H1 (cell line): ENCODE results near the gene DLL3.

Experiments used
- CTCF ChIP-seq, 3 experiments: IDR thresholded peaks; 1 replicate in 2 of 3; 2 replicates in 1 of 3; pipeline versions ENCODE4 v1.5.1 to v1.6.1; 2011; ENCODE audit warnings: low read length in 3 of 3, mild to moderate bottlenecking in 3 of 3, inconsistent platforms in 2 of 3, low read depth in 1 of 3, moderate library complexity in 1 of 3; ENCODE audit not compliant: insufficient read depth in 1 of 3; ENCODE audit errors: control extremely low read depth in 1 of 3
- EZH2 ChIP-seq: fragments of 200-600 bp; sonication (generic); IDR thresholded peaks from 2 replicates; pipeline ENCODE4 v1.7.1; 2012; ENCODE audit warnings: low read depth, mild to moderate bottlenecking, moderate library complexity, low read length, inconsistent platforms; ENCODE audit not compliant: severe bottlenecking
- GABPA ChIP-seq: IDR thresholded peaks from 2 replicates; pipeline ENCODE4 v1.6.1; 2011; ENCODE audit warnings: mild to moderate bottlenecking, low read length, moderate library complexity, borderline replicate concordance; ENCODE audit not compliant: insufficient read depth
- JUN ChIP-seq: IDR thresholded peaks from 2 replicates; pipeline ENCODE4 v1.6.1; 2011; ENCODE audit warnings: low read depth, mild to moderate bottlenecking, improper control_type of control experiment, low read length
- POLR2A ChIP-seq, 2 experiments: IDR thresholded peaks; 1 replicate in 1 of 2; 2 replicates in 1 of 2; pipeline ENCODE4 v1.6.1; 2011; ENCODE audit warnings: low read depth in 2 of 2, low read length in 2 of 2, mild to moderate bottlenecking in 2 of 2; ENCODE audit errors: control extremely low read depth in 1 of 2
- POLR2AphosphoS5 ChIP-seq: IDR thresholded peaks from 2 replicates; pipeline ENCODE4 v1.6.1; 2011; ENCODE audit warnings: low read depth, low read length
- SUZ12 ChIP-seq: fragments of 200-600 bp; sonication (generic); IDR thresholded peaks from 2 replicates; pipeline ENCODE4 v1.6.1; 2012; ENCODE audit warnings: mild to moderate bottlenecking, inconsistent platforms, low read length, moderate library complexity, mixed read lengths
- TAF1 ChIP-seq: IDR thresholded peaks from 2 replicates; pipeline ENCODE4 v1.6.1; 2011; ENCODE audit warnings: mild to moderate bottlenecking, low read depth, low read length
- TCF12 ChIP-seq: IDR thresholded peaks from 2 replicates; pipeline ENCODE4 v1.6.1; 2011; ENCODE audit warnings: low read depth, mild to moderate bottlenecking, low read length
- USF2 ChIP-seq: IDR thresholded peaks from 2 replicates; pipeline ENCODE4 v1.6.1; 2011; ENCODE audit warnings: low read length, improper control_type of control experiment
- YY1 ChIP-seq: IDR thresholded peaks from 2 replicates; pipeline ENCODE4 v1.6.1; 2011; ENCODE audit warnings: low read depth, mild to moderate bottlenecking, low read length
- TF ChIP-seq, protein P1 (sequence below): IDR thresholded peaks from 2 replicates; pipeline ENCODE4 v1.6.1; 2011; ENCODE audit warnings: low read depth, mild to moderate bottlenecking, low read length; ENCODE audit not compliant: insufficient read depth

DNA sequence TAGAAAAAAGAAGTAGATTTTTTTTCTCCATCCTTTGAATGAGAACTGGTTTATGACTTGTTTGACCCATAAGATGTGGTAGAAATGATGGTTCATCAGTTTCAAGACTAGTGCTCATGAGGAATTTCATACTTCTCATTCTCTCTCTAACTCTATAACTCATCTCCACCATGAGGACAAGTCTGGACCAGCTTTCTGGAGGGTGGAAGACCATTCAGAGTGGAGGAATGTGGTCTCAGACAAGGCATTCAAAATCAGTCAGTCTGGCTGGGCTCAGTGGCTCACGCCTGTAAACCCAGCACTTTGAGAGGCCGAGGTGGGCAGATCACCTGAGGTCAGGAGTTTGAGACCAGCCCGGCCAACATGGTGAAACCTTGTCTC, 44.7 kb downstream of the DLL3 start:
- no peak for TF ChIP-seq CTCF (IDR thresholded peaks at IDR 0.05; ENCODE audit: control extremely low read depth in 1 of 3, insufficient read depth in 1 of 3, low read depth in 1 of 3, low read length in 3 of 3)
- no peak for TF ChIP-seq TAF1
- no peak for TF ChIP-seq POLR2AphosphoS5
- no peak for TF ChIP-seq JUN
- no peak for TF ChIP-seq YY1
- TF ChIP-seq, protein P1, sequence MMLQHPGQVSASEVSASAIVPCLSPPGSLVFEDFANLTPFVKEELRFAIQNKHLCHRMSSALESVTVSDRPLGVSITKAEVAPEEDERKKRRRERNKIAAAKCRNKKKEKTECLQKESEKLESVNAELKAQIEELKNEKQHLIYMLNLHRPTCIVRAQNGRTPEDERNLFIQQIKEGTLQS, result no peak
- TF ChIP-seq EZH2, result no peak
- no peak for TF ChIP-seq GABPA
- TF ChIP-seq TCF12, result no peak
- TF ChIP-seq USF2, result no peak
- no peak for TF ChIP-seq SUZ12
- no peak for TF ChIP-seq POLR2A (IDR thresholded peaks at IDR 0.05; ENCODE audit: control extremely low read depth in 1 of 2, low read depth in 2 of 2, low read length in 2 of 2)
